PFSK-1 (cell line): ENCODE data around the gene TUBB3.

Source experiments
- FOXP2 ChIP-seq: optimal IDR thresholded peaks from 2 replicates; pipeline ENCODE3; 2011; ENCODE audit warnings: borderline replicate concordance, control low read depth, inconsistent platforms; ENCODE audit not compliant: insufficient read depth; ENCODE audit errors: extremely low read length, extremely low read depth
- POLR2AphosphoS5 ChIP-seq: IDR thresholded peaks from 2 replicates; pipeline ENCODE4 v1.6.1; 2012; ENCODE audit warnings: low read depth, mild to moderate bottlenecking, control low read depth, low read length, moderate library complexity
- REST ChIP-seq, 2 experiments: IDR thresholded peaks; 2 replicates each; pipeline versions ENCODE4 v1.6.1 to v1.8.0; 2011 to 2012; ENCODE audit warnings: low read depth in 2 of 2, low read length in 2 of 2, control low read depth in 1 of 2, inconsistent platforms in 1 of 2, mild to moderate bottlenecking in 1 of 2, moderate library complexity in 1 of 2; ENCODE audit not compliant: insufficient read depth in 1 of 2
- SIN3A ChIP-seq: IDR thresholded peaks from 2 replicates; pipeline ENCODE4 v1.6.1; 2012; ENCODE audit warnings: mild to moderate bottlenecking, low read length, moderate library complexity, borderline replicate concordance; ENCODE audit not compliant: insufficient read depth
- TAF1 ChIP-seq: IDR thresholded peaks from 2 replicates; pipeline ENCODE4 v1.6.1; 2012; ENCODE audit warnings: low read length, control low read depth, borderline replicate concordance; ENCODE audit not compliant: insufficient read depth

Gene TUBB3

DNA sequence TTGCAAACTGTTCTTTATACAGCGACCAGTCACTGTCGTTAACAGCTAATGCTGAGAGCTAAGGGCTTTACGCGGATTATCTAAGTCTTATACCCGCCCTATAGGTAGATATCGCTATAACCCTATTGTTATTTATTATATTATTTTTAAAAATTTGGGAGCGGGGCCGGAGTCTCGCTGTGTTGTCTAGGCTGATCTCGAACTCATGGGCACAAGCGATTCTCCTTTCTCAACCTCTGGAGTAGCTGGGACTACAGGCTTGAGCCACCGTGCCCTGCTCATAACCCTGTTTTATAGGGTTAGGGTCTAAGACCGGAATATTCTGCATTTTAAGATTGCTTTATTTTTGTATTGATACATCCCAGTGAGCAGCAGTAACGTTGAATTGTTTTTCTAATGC lies 50.1 kb downstream of the TUBB3 start:
- TF ChIP-seq REST (IDR thresholded peaks at IDR 0.05; ENCODE audit: insufficient read depth in 1 of 2, low read depth in 2 of 2, low read length in 2 of 2) (no peak), SIN3A (no peak), FOXP2 (no peak), POLR2AphosphoS5 (no peak), TAF1 (no peak)

GRCh38 chr16:89973654-89974335 lies 50.7 kb downstream of the TUBB3 start:
- TF ChIP-seq FOXP2 (no peak), REST (IDR thresholded peaks at IDR 0.05; ENCODE audit: insufficient read depth in 1 of 2, low read depth in 2 of 2, low read length in 2 of 2) (no peak), TAF1 (no peak), POLR2AphosphoS5 (no peak)

- TF ChIP-seq FOXP2, result no peak
- no peak for TF ChIP-seq REST (IDR thresholded peaks at IDR 0.05; ENCODE audit: insufficient read depth in 1 of 2, low read depth in 2 of 2, low read length in 2 of 2)
Observed at GRCh38 chr16:89974870-89975269, 51.7 kb downstream of the TUBB3 start.

DNA sequence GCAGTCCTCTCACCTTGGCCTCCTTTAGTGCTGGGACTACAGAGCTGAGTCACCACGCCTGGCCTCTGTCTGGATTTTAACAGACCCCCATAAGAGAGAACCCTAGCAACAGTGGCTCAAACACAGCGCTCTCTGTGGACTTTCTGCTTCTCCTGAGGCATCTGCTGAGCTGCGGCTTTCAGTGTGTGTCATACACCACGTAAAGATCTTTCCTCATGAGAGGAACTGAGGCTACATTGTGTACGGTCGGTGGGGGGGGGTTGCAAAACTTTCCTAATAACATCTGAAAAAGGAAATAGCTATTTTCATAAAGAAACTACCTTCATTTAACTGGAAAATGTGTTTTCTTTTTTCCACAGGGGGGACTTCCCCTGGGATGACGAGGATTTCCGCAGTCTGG lies 58.3 kb downstream of the TUBB3 start:
- TF ChIP-seq POLR2AphosphoS5 (no peak), SIN3A (no peak), REST (IDR thresholded peaks at IDR 0.05; ENCODE audit: insufficient read depth in 1 of 2, low read depth in 2 of 2, low read length in 2 of 2) (no peak), TAF1 (no peak), FOXP2 (no peak)

GRCh38 chr16:89982318-89982717 lies 59.2 kb downstream of the TUBB3 start:
- no peak for TF ChIP-seq SIN3A
- TF ChIP-seq TAF1, result no peak
- TF ChIP-seq FOXP2, result no peak
- no peak for TF ChIP-seq POLR2AphosphoS5
- TF ChIP-seq REST (IDR thresholded peaks at IDR 0.05; ENCODE audit: insufficient read depth in 1 of 2, low read depth in 2 of 2, low read length in 2 of 2), result no peak
